Erythroblast (primary cell): ENCODE measurements around the gene OSTM1.
"Not testable (repeated sequence)": the region's sequence is repeated elsewhere in the genome, so short reads cannot be mapped to it uniquely, and the experiment has no call there.

ENCODE experiments used
- GATA1 ChIP-seq: IDR thresholded peaks from 2 replicates; pipeline ENCODE4 v1.6.1; 2011; ENCODE audit warnings: low read depth, mild to moderate bottlenecking, control low read depth, low read length, moderate library complexity
- POLR2A ChIP-seq: IDR thresholded peaks from 2 replicates; pipeline ENCODE4 v1.6.1; 2011; ENCODE audit warnings: mild to moderate bottlenecking, low read length

- not testable (repeated sequence) for TF ChIP-seq POLR2A, GATA1
Observed at GRCh38 chr6:108000259-108000658, 74.3 kb downstream of the OSTM1 start.
